Measurements from ENCODE around the gene CHRDL1. TPM values are rescaled to one million over a fixed set of nuclear protein-coding genes. Genes with fewer than 3 reads are reported as not detected.

Gene CHRDL1
- total RNA-seq, 2 experiments from 2014 or later, result not detected

GRCh38 chrX:110734271-110734670 is 61.3 kb downstream of the CHRDL1 start:
- H3K27ac Mint-ChIP-seq, result no peak overlapping the region
- Histone ChIP-seq H3K27ac (ENCODE audit: low read depth in 1 of 2, low read length in 2 of 2) (no peak overlapping the region), H3K4me1 (ENCODE audit: insufficient read depth, low read length) (no peaks in the 10 kb centered on the region), H3K9me3 (ENCODE audit: control insufficient read depth in 1 of 2, insufficient read depth in 1 of 2, low read length in 2 of 2) (no peaks in the 10 kb centered on the region), H3K36me3 (ENCODE audit: insufficient read depth, low read length) (no peaks in the 10 kb centered on the region), H3K27me3 (ENCODE audit: control insufficient read depth in 1 of 2, insufficient read depth in 2 of 2, low read length in 2 of 2) (no peaks in the 10 kb centered on the region), H3K4me3 (ENCODE audit: low read length) (no peak overlapping the region)
- no peak for TF ChIP-seq CTCF (IDR thresholded peaks at IDR 0.05)
- H3K4me3 Mint-ChIP-seq, result no peak overlapping the region
- CTCF ChIA-PET, result no interaction called here
- POLR2A ChIA-PET, result no interaction called here
- H3K4me1 Mint-ChIP-seq (ENCODE audit: low read depth), result no peaks in the 10 kb centered on the region
- intact Hi-C loops (cut with DNase I, micrococcal nuclease), result no loop called here
- no peaks in the 10 kb centered on the region for H3K27me3 Mint-ChIP-seq
- no peaks in the 10 kb centered on the region for H3K36me3 Mint-ChIP-seq (ENCODE audit: low read depth)
- no peak for DNase-seq
- H3K9me3 Mint-ChIP-seq, result no peaks in the 10 kb centered on the region
- ATAC-seq (ENCODE audit: poor library complexity), result no peak

- H3K36me3 Mint-ChIP-seq (ENCODE audit: low read depth), result no peaks in the 10 kb centered on the region
- POLR2A ChIA-PET, result no interaction called here
- Histone ChIP-seq H3K9me3 (ENCODE audit: control insufficient read depth in 1 of 2, insufficient read depth in 1 of 2, low read length in 2 of 2) (no peaks in the 10 kb centered on the region), H3K4me3 (ENCODE audit: low read length) (no peak overlapping the region), H3K27ac (ENCODE audit: low read depth in 1 of 2, low read length in 2 of 2) (no peak overlapping the region), H3K27me3 (ENCODE audit: control insufficient read depth in 1 of 2, insufficient read depth in 2 of 2, low read length in 2 of 2) (no peaks in the 10 kb centered on the region), H3K4me1 (ENCODE audit: insufficient read depth, low read length) (no peaks in the 10 kb centered on the region), H3K36me3 (ENCODE audit: insufficient read depth, low read length) (no peaks in the 10 kb centered on the region)
- ATAC-seq (ENCODE audit: poor library complexity) (no peak), DNase-seq (no peak)
- no peaks in the 10 kb centered on the region for H3K4me1 Mint-ChIP-seq (ENCODE audit: low read depth)
- H3K9me3 Mint-ChIP-seq, result no peaks in the 10 kb centered on the region
- H3K27me3 Mint-ChIP-seq, result no peaks in the 10 kb centered on the region
- TF ChIP-seq CTCF (IDR thresholded peaks at IDR 0.05), result no peak
- CTCF ChIA-PET, result no interaction called here
- H3K27ac Mint-ChIP-seq, result no peak overlapping the region
- no peak overlapping the region for H3K4me3 Mint-ChIP-seq
- intact Hi-C loops (cut with DNase I, micrococcal nuclease), result no loop called here
Observed at GRCh38 chrX:110733166-110733565, 62.5 kb downstream of the CHRDL1 start.

GRCh38 chrX:110732266-110732665 is 63.4 kb downstream of the CHRDL1 start:
- Mint-ChIP-seq H3K27ac (no peak overlapping the region), H3K9me3 (no peaks in the 10 kb centered on the region), H3K4me3 (no peak overlapping the region), H3K36me3 (ENCODE audit: low read depth) (no peaks in the 10 kb centered on the region), H3K4me1 (ENCODE audit: low read depth) (no peaks in the 10 kb centered on the region), H3K27me3 (no peaks in the 10 kb centered on the region)
- Histone ChIP-seq H3K4me1 (ENCODE audit: insufficient read depth, low read length) (no peaks in the 10 kb centered on the region), H3K36me3 (ENCODE audit: insufficient read depth, low read length) (no peaks in the 10 kb centered on the region), H3K4me3 (ENCODE audit: low read length) (no peak overlapping the region), H3K27ac (ENCODE audit: low read depth in 1 of 2, low read length in 2 of 2) (no peak overlapping the region), H3K9me3 (ENCODE audit: control insufficient read depth in 1 of 2, insufficient read depth in 1 of 2, low read length in 2 of 2) (no peaks in the 10 kb centered on the region), H3K27me3 (ENCODE audit: control insufficient read depth in 1 of 2, insufficient read depth in 2 of 2, low read length in 2 of 2) (no peaks in the 10 kb centered on the region)
- ChIA-PET CTCF (no interaction called here), POLR2A (no interaction called here)
- DNase-seq (no peak), ATAC-seq (ENCODE audit: poor library complexity) (no peak)
- no peak for TF ChIP-seq CTCF (IDR thresholded peaks at IDR 0.05)
- intact Hi-C loops (cut with DNase I, micrococcal nuclease), result no loop called here

Measured in CD4-positive, alpha-beta T cell (primary cell).